ENCODE data around the gene ASCC1. TPM values are rescaled to one million over a fixed set of nuclear protein-coding genes. Genes with fewer than 3 reads are reported as not detected.

ASCC1 gene
- total RNA-seq, 1 experiment from 2014 or later = 51.3 TPM

GRCh38 chr10:72133517-72133916 lies 82.6 kb downstream of the ASCC1 start:
- CTCF ChIA-PET = interaction anchor here (0.5 to 0.7 kb wide), 4 partner anchors 13 to 195 kb away, joined by 3 to 6 read pairs (median 4); no protein-coding TSS in a partner anchor
- no peak for DNase-seq

DNA sequence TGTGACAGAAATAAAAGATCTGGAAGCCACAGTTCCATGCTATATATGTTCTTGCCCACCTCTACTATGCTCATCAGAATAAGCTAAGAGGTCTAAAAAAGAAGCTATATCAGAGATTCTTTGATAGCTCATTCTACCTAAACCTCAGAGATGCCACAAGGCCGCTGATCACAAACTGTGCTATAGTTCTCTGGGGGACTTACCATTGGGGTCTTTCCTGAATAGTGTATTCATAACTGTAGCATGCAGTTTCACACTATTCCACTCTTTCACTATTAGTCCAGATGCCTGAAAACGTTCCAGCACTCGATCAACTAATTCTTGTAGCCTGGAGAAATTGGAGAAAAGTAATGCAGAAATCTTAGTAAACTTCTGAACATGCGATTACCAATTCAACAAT lies 83.2 kb downstream of the ASCC1 start:
- intact Hi-C loops (cut with micrococcal nuclease; ENCODE audit: unreplicated experiment) = no loop called here
- TF ChIP-seq, protein P1, sequence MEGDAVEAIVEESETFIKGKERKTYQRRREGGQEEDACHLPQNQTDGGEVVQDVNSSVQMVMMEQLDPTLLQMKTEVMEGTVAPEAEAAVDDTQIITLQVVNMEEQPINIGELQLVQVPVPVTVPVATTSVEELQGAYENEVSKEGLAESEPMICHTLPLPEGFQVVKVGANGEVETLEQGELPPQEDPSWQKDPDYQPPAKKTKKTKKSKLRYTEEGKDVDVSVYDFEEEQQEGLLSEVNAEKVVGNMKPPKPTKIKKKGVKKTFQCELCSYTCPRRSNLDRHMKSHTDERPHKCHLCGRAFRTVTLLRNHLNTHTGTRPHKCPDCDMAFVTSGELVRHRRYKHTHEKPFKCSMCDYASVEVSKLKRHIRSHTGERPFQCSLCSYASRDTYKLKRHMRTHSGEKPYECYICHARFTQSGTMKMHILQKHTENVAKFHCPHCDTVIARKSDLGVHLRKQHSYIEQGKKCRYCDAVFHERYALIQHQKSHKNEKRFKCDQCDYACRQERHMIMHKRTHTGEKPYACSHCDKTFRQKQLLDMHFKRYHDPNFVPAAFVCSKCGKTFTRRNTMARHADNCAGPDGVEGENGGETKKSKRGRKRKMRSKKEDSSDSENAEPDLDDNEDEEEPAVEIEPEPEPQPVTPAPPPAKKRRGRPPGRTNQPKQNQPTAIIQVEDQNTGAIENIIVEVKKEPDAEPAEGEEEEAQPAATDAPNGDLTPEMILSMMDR (IDR thresholded peaks at IDR 0.05; ENCODE audit: unreplicated experiment) = no peak
- no peak overlapping the region for H3K4me3 Mint-ChIP-seq (ENCODE audit: low read depth, unreplicated experiment)
- no peaks in the 10 kb centered on the region for H3K36me3 Mint-ChIP-seq (ENCODE audit: insufficient read depth, unreplicated experiment)
- no peaks in the 10 kb centered on the region for H3K27me3 Mint-ChIP-seq (ENCODE audit: unreplicated experiment)
- DNase-seq = no peak
- H3K4me1 Mint-ChIP-seq (ENCODE audit: low read depth, unreplicated experiment) = peaks cover 28% of the 10 kb centered on the region
- no peak overlapping the region for H3K27ac Mint-ChIP-seq (ENCODE audit: unreplicated experiment)
- no TSS peak for BruUV-seq (replicated peaks)
- CTCF ChIA-PET = interaction anchor here (0.5 to 1.0 kb wide), 4 partner anchors 9 to 95 kb away, joined by 3 to 6 read pairs (median 4); no protein-coding TSS in a partner anchor
- H3K9me3 Mint-ChIP-seq (ENCODE audit: low read depth, unreplicated experiment) = no peaks in the 10 kb centered on the region

More at GRCh38 chr10:72133517-72133916, 82.6 kb downstream of the ASCC1 start:
- Mint-ChIP-seq H3K27me3 (ENCODE audit: unreplicated experiment) (no peaks in the 10 kb centered on the region), H3K27ac (ENCODE audit: unreplicated experiment) (no peak overlapping the region), H3K9me3 (ENCODE audit: low read depth, unreplicated experiment) (no peaks in the 10 kb centered on the region), H3K4me1 (ENCODE audit: low read depth, unreplicated experiment) (peaks cover 28% of the 10 kb centered on the region), H3K36me3 (ENCODE audit: insufficient read depth, unreplicated experiment) (no peaks in the 10 kb centered on the region), H3K4me3 (ENCODE audit: low read depth, unreplicated experiment) (no peak overlapping the region)
- BruUV-seq (replicated peaks) = no TSS peak
- TF ChIP-seq, protein P1 (IDR thresholded peaks at IDR 0.05; ENCODE audit: unreplicated experiment) = no peak
- intact Hi-C loops (cut with micrococcal nuclease; ENCODE audit: unreplicated experiment) = no loop called here

DNA sequence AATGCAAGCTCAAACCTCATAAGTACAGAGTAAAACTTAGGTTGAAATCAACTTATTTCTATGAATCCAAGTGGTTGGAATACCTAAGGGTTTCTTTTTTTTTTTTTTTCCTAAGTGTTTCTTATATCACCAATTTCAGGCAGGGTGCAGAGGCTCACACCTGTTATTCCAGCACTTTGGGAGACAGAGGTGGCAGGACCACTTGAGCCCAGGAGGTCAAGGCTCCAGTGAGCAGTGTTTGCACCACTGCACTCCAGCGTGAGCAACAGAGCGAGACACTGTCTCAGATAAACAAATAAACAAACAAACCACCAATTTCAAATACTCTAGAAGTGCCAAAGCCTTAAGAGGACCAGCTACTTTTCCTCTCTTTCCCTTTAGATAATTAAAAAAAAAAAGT lies 88.5 kb downstream of the ASCC1 start:
- H3K27me3 Mint-ChIP-seq (ENCODE audit: unreplicated experiment) = no peaks in the 10 kb centered on the region
- peaks cover 4% of the 10 kb centered on the region for H3K36me3 Mint-ChIP-seq (ENCODE audit: insufficient read depth, unreplicated experiment)
- no peak overlapping the region for H3K27ac Mint-ChIP-seq (ENCODE audit: unreplicated experiment)
- no peak for DNase-seq
- peaks cover 32% of the 10 kb centered on the region for H3K4me1 Mint-ChIP-seq (ENCODE audit: low read depth, unreplicated experiment)
- intact Hi-C loops (cut with micrococcal nuclease; ENCODE audit: unreplicated experiment) = loop anchor here (2.0 kb wide), 1 partner anchor 207 kb away; no protein-coding TSS in a partner anchor
- CTCF ChIA-PET = interaction anchor here (0.7 to 3.2 kb wide), 4 partner anchors 21 to 204 kb away, joined by 3 to 11 read pairs (median 4); no protein-coding TSS in a partner anchor
- no peaks in the 10 kb centered on the region for H3K9me3 Mint-ChIP-seq (ENCODE audit: low read depth, unreplicated experiment)
- BruUV-seq (replicated peaks) = no TSS peak
- H3K4me3 Mint-ChIP-seq (ENCODE audit: low read depth, unreplicated experiment) = no peak overlapping the region
- TF ChIP-seq, protein P1 (IDR thresholded peaks at IDR 0.05; ENCODE audit: unreplicated experiment) = no peak

DNA sequence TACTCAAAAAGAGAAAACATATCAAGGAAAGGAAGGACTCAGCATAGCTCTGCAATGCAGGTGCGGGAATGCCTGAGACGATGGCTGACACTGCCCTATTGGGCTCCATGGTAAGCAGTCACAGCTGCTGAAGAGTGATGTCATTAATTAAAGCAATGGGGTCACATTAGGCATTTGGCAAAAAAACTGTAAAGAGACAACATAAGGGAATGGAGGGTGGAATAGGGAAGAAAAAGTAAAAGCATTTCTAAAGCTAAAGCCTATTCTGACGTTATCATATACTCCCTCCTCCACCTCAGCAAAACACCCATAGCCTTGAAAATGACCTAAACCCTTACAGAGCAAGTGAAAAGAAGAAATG lies 89.2 kb downstream of the ASCC1 start:
- intact Hi-C loops (cut with micrococcal nuclease; ENCODE audit: unreplicated experiment) = loop anchor here (1.0 to 2.0 kb wide), 3 partner anchors 79 to 208 kb away; no protein-coding TSS in a partner anchor
- H3K4me3 Mint-ChIP-seq (ENCODE audit: low read depth, unreplicated experiment) = no peak overlapping the region
- TF ChIP-seq, protein P1 (IDR thresholded peaks at IDR 0.05; ENCODE audit: unreplicated experiment) = no peak
- no peak for DNase-seq
- H3K27ac Mint-ChIP-seq (ENCODE audit: unreplicated experiment) = no peak overlapping the region
- no TSS peak for BruUV-seq (replicated peaks)
- H3K9me3 Mint-ChIP-seq (ENCODE audit: low read depth, unreplicated experiment) = no peaks in the 10 kb centered on the region
- no peaks in the 10 kb centered on the region for H3K27me3 Mint-ChIP-seq (ENCODE audit: unreplicated experiment)
- peaks cover 32% of the 10 kb centered on the region for H3K4me1 Mint-ChIP-seq (ENCODE audit: low read depth, unreplicated experiment)
- peaks cover 4% of the 10 kb centered on the region for H3K36me3 Mint-ChIP-seq (ENCODE audit: insufficient read depth, unreplicated experiment)
- CTCF ChIA-PET = interaction anchor here (0.7 to 3.2 kb wide), 14 partner anchors 13 to 211 kb away, joined by 3 to 11 read pairs (median 4); no protein-coding TSS in a partner anchor
